H9 (cell line): ENCODE results near the gene TRPV3. TPM values are rescaled to one million over a fixed set of nuclear protein-coding genes. Genes with fewer than 3 reads are reported as not detected.

Source experiments
- DNase-seq: peaks from one replicate; pipeline ENCODE4 v3.0.0-alpha.2; 2017
- H2AFZ ChIP-seq: one replicate; pipeline ENCODE4 v1.6.1; 2013; ENCODE audit warnings: mild to moderate bottlenecking, low read length, control low read depth, moderate library complexity
- H2AK5ac ChIP-seq: 2 replicates; pipeline ENCODE4 v1.6.1; 2013; ENCODE audit warnings: low read length, control low read depth, mixed read lengths; ENCODE audit not compliant: insufficient read length
- H2BK120ac ChIP-seq: one replicate; pipeline ENCODE4 v1.6.1; 2013; ENCODE audit warnings: low read depth, mild to moderate bottlenecking, low read length, control low read depth, inconsistent platforms; ENCODE audit not compliant: poor library complexity, severe bottlenecking
- H2BK12ac ChIP-seq: 2 replicates; pipeline ENCODE4 v1.6.1; 2013; ENCODE audit warnings: low read length, control low read depth, mixed read lengths, low read depth; ENCODE audit not compliant: insufficient read length
- H2BK15ac ChIP-seq: 2 replicates; pipeline ENCODE4 v1.6.1; 2013; ENCODE audit warnings: low read depth, low read length, control low read depth
- H2BK20ac ChIP-seq: one replicate; pipeline ENCODE4 v1.6.1; 2013; ENCODE audit warnings: low read depth, mild to moderate bottlenecking, low read length, control low read depth, inconsistent platforms; ENCODE audit not compliant: poor library complexity, severe bottlenecking
- H2BK5ac ChIP-seq: 2 replicates; pipeline ENCODE4 v1.6.1; 2013; ENCODE audit warnings: low read length, control low read depth, mixed read lengths; ENCODE audit not compliant: insufficient read length
- H3K14ac ChIP-seq: 2 replicates; pipeline ENCODE4 v1.6.1; 2013; ENCODE audit warnings: low read length, control low read depth; ENCODE audit not compliant: insufficient read depth
- H3K18ac ChIP-seq: 2 replicates; pipeline ENCODE4 v1.6.1; 2013; ENCODE audit warnings: low read depth, mild to moderate bottlenecking, mixed read lengths, low read length, control low read depth; ENCODE audit not compliant: insufficient read length
- H3K23ac ChIP-seq: 2 replicates; pipeline ENCODE4 v1.6.1; 2013; ENCODE audit warnings: low read length, control low read depth, mixed read lengths, low read depth; ENCODE audit not compliant: insufficient read length
- H3K23me2 ChIP-seq: 2 replicates; pipeline ENCODE4 v1.6.1; 2013; ENCODE audit warnings: low read depth, mild to moderate bottlenecking, mixed read lengths, low read length, control low read depth; ENCODE audit not compliant: insufficient read length, poor library complexity, severe bottlenecking
- H3K27ac ChIP-seq: 2 replicates; pipeline ENCODE4 v1.5.1; 2013; ENCODE audit warnings: low read length, control low read depth, mixed read lengths, low read depth; ENCODE audit not compliant: insufficient read length
- H3K27me3 ChIP-seq: 2 replicates; pipeline ENCODE4 v1.6.1; 2013; ENCODE audit warnings: low read length, control low read depth, inconsistent platforms; ENCODE audit not compliant: insufficient read depth
- H3K4ac ChIP-seq: 2 replicates; pipeline ENCODE4 v1.6.1; 2013; ENCODE audit warnings: low read depth, mild to moderate bottlenecking, control low read depth, inconsistent platforms, low read length, moderate library complexity
- H3K4me1 ChIP-seq: 2 replicates; pipeline ENCODE4 v1.6.1; 2013; ENCODE audit warnings: low read length, control low read depth, inconsistent platforms; ENCODE audit not compliant: insufficient read depth
- H3K4me2 ChIP-seq: 2 replicates; pipeline ENCODE4 v1.6.1; 2013; ENCODE audit warnings: low read length, control low read depth, mixed read lengths; ENCODE audit not compliant: insufficient read length, insufficient read depth
- H3K56ac ChIP-seq: 2 replicates; pipeline ENCODE4 v1.6.1; 2013; ENCODE audit warnings: low read depth, mild to moderate bottlenecking, mixed read lengths, low read length, control low read depth; ENCODE audit not compliant: insufficient read length
- H3K79me1 ChIP-seq: 2 replicates; pipeline ENCODE4 v1.6.1; 2013; ENCODE audit warnings: low read depth, mild to moderate bottlenecking, moderate library complexity, low read length, control low read depth, inconsistent platforms; ENCODE audit not compliant: insufficient read depth, poor library complexity, severe bottlenecking
- H3K79me2 ChIP-seq: 2 replicates; pipeline ENCODE4 v1.6.1; 2013; ENCODE audit warnings: low read length, control low read depth, inconsistent platforms; ENCODE audit not compliant: insufficient read depth
- H3K9ac ChIP-seq: 2 replicates; pipeline ENCODE4 v1.6.1; 2013; ENCODE audit warnings: low read length, control low read depth, mixed read lengths; ENCODE audit not compliant: insufficient read length; ENCODE audit errors: extremely low read depth
- H3K9me3 ChIP-seq: one replicate; pipeline ENCODE4 v1.6.1; 2013; ENCODE audit warnings: low read depth, low read length, inconsistent platforms; ENCODE audit not compliant: control insufficient read depth
- H3T11ph ChIP-seq: one replicate; pipeline ENCODE4 v1.6.1; 2013; ENCODE audit warnings: mild to moderate bottlenecking, low read length, control low read depth, inconsistent platforms
- H4K20me1 ChIP-seq: one replicate; pipeline ENCODE4 v1.6.1; 2013; ENCODE audit not compliant: control insufficient read depth, insufficient read length, insufficient read depth
- H4K5ac ChIP-seq: 2 replicates; pipeline ENCODE4 v1.6.1; 2013; ENCODE audit warnings: low read depth, mild to moderate bottlenecking, mixed read lengths, low read length, control low read depth; ENCODE audit not compliant: insufficient read length
- H4K8ac ChIP-seq: replicated peaks from 2 replicates; pipeline ENCODE4 v1.6.1; 2013; ENCODE audit warnings: low read length, control low read depth, mixed read lengths, low read depth; ENCODE audit not compliant: insufficient read length
- H4K91ac ChIP-seq: 2 replicates; pipeline ENCODE4 v1.6.1; 2013; ENCODE audit warnings: low read depth, mild to moderate bottlenecking, moderate library complexity, mixed read lengths, low read length, control low read depth; ENCODE audit not compliant: insufficient read length
- H3K27ac Mint-ChIP-seq, 3 experiments: 2 replicates in 2 of 3; 3 replicates in 1 of 3; pipeline ENCODE4 v1.8.0; 2020 to 2021; ENCODE audit warnings: mixed read lengths in 3 of 3, mild to moderate bottlenecking in 1 of 3, moderate library complexity in 1 of 3
- H3K27me3 Mint-ChIP-seq: 2 replicates; pipeline ENCODE4 v1.8.0; 2021; ENCODE audit warnings: low read depth, mild to moderate bottlenecking, moderate library complexity, mixed read lengths
- H3K36me3 Mint-ChIP-seq, 3 experiments: 2 replicates in 2 of 3; 3 replicates in 1 of 3; pipeline ENCODE4 v1.8.0; 2020 to 2021; ENCODE audit warnings: low read depth in 3 of 3, mixed read lengths in 3 of 3; ENCODE audit not compliant: insufficient read depth in 1 of 3
- H3K4me1 Mint-ChIP-seq, 2 experiments: 2 replicates each; pipeline ENCODE4 v1.8.0; 2020; ENCODE audit warnings: mixed read lengths in 2 of 2
- H3K4me3 Mint-ChIP-seq, 2 experiments: 2 replicates in 1 of 2; 3 replicates in 1 of 2; pipeline ENCODE4 v1.8.0; 2020 to 2021; ENCODE audit warnings: mild to moderate bottlenecking in 2 of 2, mixed read lengths in 2 of 2, moderate library complexity in 1 of 2
- H3K9me3 Mint-ChIP-seq, 2 experiments: 2 replicates in 1 of 2; 3 replicates in 1 of 2; pipeline ENCODE4 v1.8.0; 2020; ENCODE audit warnings: mild to moderate bottlenecking in 2 of 2, mixed read lengths in 2 of 2, moderate library complexity in 1 of 2
- WGBS: extraction: QIAGEN DNeasy Blood & Tissue Kit; methylation state at CpG from one replicate; pipeline ENCODE4 v1.1.7; 2013; ENCODE audit warnings: missing lambda C conversion rate, low lambda C conversion rate, mixed read lengths; ENCODE audit not compliant: insufficient read length; ENCODE audit errors: extremely low coverage; 5-methylcytosine and 5-hydroxymethylcytosine counted together
- total RNA-seq: library from RNA; stranded (reverse); gene quantifications from 2 replicates; pipeline ENCODE4 v1.2.1, GENCODE V29; 2021
- TF ChIP-seq, protein P1 (sequence below): fragments of 200-600 bp; sonication (generic); conservative IDR thresholded peaks from 3 replicates; pipeline ENCODE4 v1.8.0; 2021; ENCODE audit warnings: antibody characterized with exemption, mild to moderate bottlenecking

Gene TRPV3
- total RNA-seq, 1 experiment from 2014 or later: 0.63 TPM

DNA sequence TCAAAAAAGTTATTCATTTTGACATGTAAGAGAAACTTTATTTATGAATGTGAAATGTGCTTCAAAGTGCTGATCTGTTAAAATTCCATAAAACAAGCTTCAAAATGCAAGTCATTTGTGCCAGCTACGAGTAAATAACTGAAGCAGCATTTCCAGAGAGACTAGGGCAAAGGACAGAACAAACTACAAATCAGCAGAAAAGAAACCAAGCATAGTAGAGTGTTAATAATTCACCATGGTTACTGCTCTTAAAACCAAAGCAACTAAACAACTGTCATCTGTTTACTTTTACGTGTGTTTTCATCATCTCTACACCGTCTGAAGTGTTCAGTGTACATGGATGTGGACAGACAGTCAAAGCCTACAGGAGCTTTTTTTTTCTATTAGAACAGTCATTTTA is 83.4 kb downstream of the TRPV3 start:
- Histone ChIP-seq H2BK15ac (no peak overlapping the region), H2BK5ac (no peak overlapping the region), H4K20me1 (no peaks in the 10 kb centered on the region), H3K9me3 (no peaks in the 10 kb centered on the region), H3K18ac (no peak overlapping the region), H3T11ph (no peak overlapping the region), H3K23ac (no peak overlapping the region), H3K4ac (no peak overlapping the region), H2AK5ac (no peak overlapping the region), H2AFZ (no peak overlapping the region), H3K79me2 (no peaks in the 10 kb centered on the region), H2BK20ac (no peak overlapping the region), H3K4me1 (no peaks in the 10 kb centered on the region; the same call in 1 of the 2 replicates), H4K8ac (no peak overlapping the region), H4K91ac (no peak overlapping the region), H3K23me2 (no peaks in the 10 kb centered on the region), H3K56ac (no peak overlapping the region), H2BK120ac (no peak overlapping the region), H3K9ac (no peak overlapping the region), H4K5ac (no peak overlapping the region), H3K4me2 (no peak overlapping the region), H3K27ac (no peak overlapping the region), H3K14ac (no peak overlapping the region), H3K79me1 (no peaks in the 10 kb centered on the region), H3K27me3 (no peaks in the 10 kb centered on the region), H2BK12ac (no peak overlapping the region)
- DNase-seq: no peak
- H3K27me3 Mint-ChIP-seq: no peaks in the 10 kb centered on the region
- WGBS: no CpG with 5 or more reads among the region's 3 CpGs
- peaks cover 8 to 13% of the 10 kb centered on the region in 2 experiments for H3K4me1 Mint-ChIP-seq
- H3K9me3 Mint-ChIP-seq: no peaks in the 10 kb centered on the region
- no peaks in the 10 kb centered on the region for H3K36me3 Mint-ChIP-seq
- TF ChIP-seq, protein P1, sequence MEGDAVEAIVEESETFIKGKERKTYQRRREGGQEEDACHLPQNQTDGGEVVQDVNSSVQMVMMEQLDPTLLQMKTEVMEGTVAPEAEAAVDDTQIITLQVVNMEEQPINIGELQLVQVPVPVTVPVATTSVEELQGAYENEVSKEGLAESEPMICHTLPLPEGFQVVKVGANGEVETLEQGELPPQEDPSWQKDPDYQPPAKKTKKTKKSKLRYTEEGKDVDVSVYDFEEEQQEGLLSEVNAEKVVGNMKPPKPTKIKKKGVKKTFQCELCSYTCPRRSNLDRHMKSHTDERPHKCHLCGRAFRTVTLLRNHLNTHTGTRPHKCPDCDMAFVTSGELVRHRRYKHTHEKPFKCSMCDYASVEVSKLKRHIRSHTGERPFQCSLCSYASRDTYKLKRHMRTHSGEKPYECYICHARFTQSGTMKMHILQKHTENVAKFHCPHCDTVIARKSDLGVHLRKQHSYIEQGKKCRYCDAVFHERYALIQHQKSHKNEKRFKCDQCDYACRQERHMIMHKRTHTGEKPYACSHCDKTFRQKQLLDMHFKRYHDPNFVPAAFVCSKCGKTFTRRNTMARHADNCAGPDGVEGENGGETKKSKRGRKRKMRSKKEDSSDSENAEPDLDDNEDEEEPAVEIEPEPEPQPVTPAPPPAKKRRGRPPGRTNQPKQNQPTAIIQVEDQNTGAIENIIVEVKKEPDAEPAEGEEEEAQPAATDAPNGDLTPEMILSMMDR: no peak
- H3K27ac Mint-ChIP-seq: no peak overlapping the region
- H3K4me3 Mint-ChIP-seq: no peak overlapping the region
